Stimulated activated CD8-positive, alpha-beta memory T cell treated with anti-CD3 and anti-CD28 coated beads, Interleukin-4, amount 100 ng/mL, for 4 hours (primary cell): Measurements from ENCODE around the gene PLAU.
"Not testable (repeated sequence)": the region's sequence is repeated elsewhere in the genome, so short reads cannot be mapped to it uniquely, and the experiment has no call there.

Experiments used
- DNase-seq, 2 donors: peaks; one replicate each; pipeline ENCODE4 v3.0.0-alpha.2; 2020; ENCODE audit warnings: low read depth in 2 of 2, low spot score in 1 of 2

The PLAU gene

DNA sequence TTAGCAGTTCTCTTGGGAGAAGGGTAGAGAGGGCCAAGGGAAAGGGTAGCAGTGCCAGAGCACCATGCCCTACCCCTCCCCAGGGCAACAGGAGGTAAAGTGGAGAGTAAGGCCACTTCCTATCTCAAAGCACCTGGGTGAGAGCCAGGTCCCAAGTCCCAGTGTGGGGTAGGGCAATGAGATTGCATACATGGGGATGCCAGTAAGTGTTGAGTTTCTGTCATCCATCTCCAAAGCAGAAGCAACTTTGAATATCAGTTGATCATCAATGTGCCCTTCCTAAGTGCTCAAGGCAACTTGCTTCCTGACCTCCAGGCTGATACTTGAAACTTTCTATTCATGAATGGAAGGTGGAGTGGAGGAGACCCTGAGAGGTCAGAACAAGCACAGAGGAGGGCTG lies 34.4 kb upstream of the PLAU start:
- no peak for DNase-seq

DNA sequence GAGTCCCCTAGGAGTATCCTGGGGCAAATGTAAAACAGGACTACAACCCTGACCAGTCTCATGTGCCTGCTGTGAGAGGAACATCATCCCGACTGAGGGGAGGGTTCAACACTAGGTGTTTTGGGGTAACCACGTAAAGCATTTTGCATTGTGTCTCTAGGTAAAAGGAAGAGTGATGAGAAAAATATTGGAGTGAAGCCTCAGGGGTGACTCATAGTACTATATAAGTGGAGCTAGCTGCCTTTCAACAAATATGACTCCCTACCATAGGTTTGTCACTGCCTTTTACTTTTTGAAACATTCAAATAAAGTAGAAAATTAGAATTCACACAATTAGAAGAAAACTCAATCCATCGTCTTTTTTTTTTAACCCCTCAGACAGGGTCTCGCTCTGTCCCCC lies 34.0 kb upstream of the PLAU start:
- no peak for DNase-seq

DNA sequence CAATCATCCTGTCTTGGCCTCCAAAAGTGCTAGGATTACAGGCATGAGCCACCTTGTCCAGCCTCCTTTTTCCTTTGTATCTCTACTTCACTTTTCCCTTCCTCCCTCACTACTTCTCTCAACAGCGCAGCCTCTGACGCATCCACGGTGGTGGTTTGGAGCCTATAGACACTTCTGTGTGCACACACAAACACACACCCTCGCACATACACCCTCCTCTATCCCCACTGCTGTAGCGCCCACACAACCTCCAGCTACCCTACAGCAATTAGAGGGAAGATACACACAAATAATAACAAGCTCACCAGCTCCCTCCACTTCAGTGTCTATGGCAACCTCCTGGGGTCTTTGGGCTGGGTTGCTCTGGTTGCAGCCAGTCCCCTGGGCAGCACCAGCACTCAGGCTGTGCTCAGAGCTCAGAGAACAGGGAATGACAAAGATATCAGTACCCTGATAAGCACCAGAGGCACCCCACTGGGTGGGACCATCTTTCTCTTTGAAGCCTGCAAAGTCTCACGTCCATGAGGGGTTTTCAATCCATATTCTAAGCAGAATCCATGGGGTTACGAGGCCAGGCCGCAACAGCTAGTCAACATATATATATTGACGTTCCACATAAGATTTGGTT lies 33.3 kb upstream of the PLAU start:
- DNase-seq: no peak

DNA sequence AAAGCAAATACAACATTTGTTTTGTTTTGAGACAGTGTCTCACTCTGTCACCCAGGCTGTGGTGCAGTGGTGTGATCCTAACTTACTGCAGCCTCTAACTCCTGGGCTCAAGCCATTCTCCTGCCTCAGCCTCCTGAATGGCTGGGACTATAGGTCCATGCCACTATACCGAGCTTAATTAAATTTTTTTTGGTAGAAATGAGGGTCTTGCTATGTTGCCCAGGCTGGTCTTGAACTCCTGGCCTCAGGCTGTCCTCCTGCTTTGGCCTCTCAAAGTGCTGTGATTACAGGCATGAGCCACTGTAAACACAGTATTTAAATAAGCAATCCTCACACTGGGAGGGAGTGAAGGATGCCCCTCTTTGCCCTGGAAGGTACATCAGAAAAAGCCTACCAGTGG lies 32.6 kb upstream of the PLAU start:
- DNase-seq: no peak

DNA sequence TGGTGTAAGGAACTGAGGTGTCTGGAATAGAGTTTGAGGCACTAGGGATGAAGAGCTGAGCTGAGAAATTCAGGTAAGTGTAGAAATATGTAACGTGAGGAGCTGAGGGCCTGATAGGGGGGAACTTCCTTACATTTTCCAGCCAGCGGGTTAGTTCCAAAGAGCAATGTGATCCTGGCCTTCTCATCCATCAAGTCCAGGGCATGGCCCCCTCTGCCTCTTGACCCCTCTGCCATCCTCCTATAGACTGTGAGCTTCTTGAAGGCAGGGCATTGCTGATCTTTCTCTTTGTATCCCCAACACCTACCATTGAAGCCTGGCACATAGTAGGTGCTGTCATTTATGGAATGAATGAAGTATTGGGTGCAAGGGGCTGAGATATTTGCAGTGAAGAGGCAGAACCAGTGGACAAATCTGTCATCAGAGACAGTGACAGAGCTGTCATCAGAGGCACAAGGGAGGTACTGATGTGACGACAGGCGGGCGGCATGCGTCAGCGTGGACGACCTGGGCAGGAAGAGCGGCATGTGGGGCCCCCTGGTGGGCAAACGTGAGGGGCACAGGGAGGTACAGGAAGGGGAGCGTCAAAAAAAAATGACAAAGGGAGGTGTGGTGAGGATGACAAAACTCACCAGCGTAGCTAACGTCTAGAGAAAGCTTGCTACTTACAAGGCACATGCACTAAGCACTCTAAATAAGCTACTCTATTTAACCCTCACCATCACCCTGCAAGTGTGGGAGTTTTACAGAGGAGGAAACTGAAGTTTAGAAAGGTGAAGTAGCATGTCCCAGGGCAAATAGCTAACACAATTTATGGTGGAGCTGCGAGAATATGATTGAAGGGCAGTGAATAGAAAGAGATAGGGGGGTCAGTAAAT lies 31.4 kb upstream of the PLAU start:
- DNase-seq: peak; percentile 86 to 88

DNA sequence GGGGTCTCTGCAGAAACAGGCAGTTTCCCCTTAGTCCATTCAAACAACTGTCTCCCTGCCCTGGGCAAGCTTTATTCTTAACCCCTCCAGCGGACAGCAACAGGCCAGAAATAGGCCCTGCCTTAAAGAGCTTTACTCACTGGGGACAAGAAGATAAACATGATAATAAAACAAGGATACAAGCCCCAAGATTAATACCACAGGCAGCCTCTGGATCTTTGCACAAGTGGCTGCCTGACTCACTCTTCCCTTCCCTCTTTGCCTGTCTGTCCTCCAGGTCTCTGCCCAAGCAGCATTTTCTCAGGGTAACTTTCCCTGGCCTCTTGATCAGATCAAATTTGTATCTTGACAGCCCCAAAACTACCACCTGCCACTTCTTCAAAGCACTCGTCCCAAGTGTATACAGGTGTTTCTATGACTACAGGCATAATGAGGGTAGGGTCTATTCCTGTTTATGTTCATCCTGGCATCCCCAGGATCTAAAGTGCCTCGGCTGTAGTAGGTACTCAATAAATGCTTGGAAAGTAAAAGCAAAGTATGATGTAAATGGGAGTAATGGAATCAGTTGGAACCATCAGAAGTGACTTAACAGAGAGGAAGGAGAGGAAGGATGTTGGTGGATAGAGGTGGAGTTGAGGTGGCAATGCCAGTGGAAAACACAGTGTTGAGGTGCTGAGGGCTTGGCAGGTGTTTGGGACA lies 29.6 kb upstream of the PLAU start:
- DNase-seq: no peak

DNA sequence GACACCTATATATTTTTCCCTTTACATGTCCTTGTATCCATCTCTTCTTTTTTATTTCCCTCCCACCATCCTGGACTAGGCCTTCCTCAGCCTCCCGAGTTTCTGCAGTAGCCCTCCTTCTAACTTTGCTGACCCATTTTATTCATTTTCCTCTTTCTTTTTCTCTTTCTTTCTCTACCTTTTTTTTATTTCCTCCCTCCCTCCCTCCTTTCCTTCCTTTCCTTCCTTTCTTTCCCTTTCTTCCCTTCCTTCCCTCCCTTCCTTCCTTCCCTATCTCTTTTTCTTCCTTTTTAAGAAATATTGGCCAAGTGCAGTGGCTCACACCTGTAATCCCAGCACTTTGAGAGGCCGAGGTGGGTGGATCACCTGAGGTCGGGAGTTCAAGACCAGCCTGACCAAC lies 26.9 kb upstream of the PLAU start:
- no peak for DNase-seq

DNA sequence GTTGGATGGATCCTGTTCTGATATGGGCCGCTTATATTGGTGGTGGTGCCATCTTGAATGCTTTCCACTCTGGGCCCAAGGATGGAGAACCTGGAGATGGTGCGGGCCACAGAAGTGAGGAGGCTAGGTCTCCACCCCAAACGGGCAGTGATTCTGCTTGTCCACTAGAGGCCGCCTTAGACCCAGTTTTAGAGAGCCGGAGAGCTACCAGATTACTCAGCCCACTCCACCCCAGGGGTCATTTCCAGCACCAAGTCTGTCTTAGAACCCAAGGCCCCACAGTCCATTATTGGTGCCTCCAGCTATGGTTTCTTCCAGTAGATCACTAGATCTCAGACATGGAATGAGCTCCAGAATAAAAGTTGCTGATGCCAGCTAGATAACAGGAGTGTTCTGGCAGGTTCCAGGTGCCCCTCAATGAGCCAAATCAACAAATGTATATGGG lies 24.8 kb upstream of the PLAU start:
- DNase-seq: peak; percentile 33 to 36

DNA sequence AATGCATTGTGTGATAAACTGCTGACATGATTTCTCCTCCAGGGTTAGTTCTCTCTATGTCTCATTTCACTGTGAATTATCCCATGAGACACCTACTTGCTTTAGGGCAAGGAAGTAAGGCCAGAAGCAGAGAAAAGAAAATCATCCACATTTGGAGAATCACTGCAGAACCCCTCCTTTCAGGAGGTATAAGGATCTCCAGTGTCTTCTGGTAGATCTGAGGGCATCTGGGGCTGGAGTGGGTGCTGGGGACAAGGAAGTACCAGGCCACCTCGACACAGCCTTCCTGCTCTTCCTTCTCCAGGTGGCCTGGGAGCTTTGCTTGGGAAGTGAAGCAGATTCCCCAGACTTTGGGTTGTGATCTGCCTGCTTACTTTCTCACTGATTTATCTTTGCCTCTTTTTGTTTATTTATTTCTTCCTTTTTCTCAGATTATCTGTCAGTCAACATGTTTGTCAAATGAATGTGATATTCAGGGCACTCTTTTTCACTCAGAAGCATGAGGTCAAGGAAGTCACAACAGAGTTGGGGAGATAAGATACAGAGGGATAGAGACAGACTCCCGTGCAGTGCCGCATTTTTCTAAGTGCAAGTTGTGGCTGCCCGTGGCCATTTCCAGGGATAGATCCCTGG lies 24.2 kb upstream of the PLAU start:
- no peak for DNase-seq

DNA sequence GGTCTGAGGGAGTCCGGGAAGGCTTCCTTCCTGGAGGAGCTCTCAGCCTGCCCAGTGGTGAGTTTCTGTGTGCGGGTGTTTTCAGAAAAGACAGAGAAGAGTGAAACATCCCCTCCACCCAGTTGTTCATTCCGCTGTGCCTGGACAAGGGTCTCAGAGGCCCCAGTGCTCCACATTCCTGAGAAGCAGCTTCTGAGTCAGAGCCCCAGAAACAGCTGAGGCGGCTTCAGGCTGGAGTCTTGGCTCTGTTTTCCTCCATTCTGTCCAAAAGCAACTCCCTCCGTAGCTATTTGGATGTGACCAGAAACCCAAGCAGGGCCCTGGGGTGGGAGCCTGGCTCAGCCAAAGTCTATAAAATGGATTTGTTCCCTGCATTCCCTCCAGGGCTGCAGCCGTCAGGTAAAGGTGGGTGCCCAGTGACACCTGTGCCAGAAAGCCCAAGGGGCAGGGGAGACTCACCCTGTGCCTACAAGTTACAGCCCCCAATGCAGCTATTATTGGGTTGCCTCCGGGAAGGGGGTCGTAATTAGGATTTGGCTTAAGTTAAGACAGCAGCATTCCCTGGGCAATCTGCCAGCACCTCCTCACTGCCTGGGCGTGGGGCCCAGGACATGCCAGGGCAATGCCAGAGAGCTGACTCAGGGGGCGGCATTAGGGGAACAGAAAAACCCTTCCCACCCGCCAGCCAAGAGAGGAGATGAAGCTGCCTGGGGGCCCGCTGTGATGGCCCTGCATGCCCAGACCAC lies 23.5 kb upstream of the PLAU start:
- no peak for DNase-seq

DNA sequence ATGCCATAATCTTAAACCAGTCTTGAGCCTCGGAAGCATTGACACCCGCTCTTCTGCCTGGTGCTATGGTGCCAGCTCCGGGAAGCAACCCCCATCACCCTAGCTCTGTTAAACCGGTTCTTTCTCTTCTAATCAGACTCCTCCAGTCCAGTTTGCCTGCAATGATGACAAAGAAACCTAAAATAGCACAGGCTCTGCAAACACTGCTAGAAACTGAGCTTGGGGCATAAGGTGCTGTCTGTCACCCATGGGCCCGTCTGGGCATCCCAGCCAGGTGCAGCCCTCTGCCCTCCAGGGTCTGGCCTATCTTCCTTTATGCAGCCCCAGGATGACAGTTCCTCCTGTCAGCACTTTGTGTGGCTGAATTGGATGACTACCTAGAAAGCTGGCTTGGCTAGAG lies 22.4 kb upstream of the PLAU start:
- DNase-seq: no peak

DNA sequence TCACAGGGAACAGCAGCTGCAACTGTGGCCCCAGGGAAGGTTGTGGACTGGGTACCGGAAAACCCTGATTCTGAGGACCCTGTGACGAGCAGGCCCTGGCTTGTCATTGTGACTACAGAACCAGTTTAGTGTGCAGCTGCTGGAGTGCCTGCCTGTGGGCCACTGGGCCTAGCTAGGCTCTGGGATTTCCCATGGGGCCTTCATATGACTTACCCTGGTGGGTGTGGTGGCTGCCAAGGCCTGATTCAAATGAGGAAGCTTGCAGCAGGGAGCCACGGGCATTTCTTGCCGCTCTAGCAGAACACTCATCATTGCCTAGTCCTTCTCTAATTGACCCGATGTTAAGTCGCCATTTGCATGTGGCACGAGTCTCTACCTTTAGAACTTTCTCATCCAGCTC lies 21.9 kb upstream of the PLAU start:
- no peak for DNase-seq

DNA sequence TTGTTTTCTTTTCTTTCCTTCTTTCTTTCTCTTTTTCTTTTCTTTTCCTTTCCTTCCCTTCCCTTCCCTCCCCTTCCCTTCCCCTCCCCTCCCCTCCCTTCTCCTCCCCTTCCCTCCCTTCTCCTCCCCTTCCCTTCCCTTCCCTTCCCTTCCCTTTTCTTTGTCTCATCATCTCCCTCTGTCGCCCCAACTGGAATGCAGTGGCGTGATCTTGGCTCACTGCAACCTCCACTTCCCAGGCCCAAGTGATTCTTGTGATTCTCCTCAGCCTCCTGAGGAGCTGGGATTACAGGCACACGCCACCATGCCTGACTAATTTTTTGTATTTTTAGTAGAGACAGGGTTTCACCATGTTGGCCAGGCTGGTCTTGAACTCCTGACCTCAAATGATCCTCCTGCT lies 21.5 kb upstream of the PLAU start:
- DNase-seq: not testable (repeated sequence)

DNA sequence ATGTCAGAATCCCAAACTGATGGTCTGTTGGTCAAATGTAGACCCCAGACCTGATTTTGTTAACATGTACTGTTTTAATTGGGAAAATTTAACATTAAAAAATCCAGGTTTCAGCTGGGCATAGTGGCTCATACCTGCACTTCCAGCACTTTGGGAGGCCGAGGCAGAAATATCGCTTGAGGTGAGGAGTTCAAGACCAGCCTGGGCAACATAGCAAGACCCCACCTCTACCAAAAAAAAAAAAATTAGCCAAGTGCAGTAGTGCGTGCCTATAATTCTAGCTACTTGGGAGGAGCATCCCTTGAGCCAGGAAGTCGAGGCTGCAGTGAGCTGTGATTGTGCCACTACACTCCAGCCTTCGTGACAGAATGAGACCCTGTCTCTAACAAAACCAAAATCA lies 20.7 kb upstream of the PLAU start:
- DNase-seq: no peak

DNA sequence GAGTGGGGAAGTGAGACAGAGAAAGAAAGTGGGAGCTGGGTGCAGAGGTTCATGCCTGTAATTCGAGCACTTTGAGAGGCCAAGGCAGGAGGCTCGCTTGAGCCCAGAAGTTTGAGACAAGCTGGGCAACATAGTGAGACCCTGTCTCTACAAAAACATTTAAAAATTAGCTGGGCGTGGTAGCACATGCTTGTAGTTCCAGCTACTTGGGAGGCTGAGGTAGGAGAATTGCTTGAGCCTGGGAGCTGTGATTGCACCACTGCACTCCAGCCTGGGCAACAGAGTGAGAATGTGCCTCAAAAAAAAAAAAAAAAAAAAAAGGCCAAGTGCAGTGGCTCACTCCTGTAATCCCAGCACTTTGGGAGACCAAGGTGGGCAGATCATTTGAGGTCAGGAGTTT lies 20.1 kb upstream of the PLAU start:
- DNase-seq: not testable (repeated sequence)

DNA sequence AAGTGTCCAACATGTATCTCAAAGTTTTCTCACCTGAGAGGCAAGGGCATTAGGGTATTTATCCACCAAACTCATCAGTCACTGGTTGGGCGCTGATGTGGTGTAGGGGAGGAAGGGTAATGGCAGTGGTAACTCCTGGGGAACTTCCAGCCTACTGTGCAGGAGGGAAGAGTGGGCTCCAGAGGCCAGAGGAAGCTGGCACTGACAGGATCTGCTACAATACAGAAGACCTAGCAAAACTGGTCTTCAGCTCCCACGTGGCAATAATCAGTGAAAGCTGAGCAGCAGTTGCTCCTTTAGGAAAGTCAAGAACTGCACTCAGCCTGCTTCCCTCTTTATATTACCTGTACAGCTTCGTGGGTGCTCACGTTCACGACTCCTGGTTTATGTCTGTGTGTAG lies 19.4 kb upstream of the PLAU start:
- no peak for DNase-seq

DNA sequence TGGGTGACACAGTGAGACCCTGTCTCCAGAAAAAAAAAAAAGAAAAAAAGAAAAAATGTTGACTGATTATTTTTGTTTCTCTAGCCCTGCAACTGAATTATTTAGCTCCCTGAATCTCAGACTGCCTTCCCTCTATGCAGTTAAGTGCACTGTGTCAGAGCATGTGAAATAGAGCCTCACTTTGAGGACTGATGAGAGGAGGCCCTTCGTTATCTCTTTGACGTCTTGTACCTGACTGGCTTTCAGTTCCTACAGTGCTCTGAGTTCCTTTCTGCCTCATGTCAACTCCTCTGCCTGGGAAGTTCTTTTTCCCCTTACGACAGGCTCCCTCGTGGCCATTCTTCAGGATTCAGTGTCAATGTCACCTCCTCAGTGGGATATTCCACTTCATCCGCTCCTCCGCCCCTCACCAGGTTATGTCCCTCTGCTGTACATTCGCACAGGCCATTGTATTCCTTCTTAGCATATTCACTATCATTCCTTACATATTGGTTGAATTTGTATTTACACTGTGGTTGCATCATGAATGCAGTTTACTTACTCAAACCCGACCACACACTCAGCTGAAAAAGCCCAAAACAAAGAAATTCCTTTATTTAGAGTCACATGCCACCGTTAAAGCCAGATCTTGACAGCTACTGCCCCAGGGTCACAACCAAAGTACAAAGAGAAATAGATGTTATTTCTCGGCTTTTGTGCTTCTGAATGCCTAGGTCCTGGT lies 18.5 kb upstream of the PLAU start:
- no peak for DNase-seq

DNA sequence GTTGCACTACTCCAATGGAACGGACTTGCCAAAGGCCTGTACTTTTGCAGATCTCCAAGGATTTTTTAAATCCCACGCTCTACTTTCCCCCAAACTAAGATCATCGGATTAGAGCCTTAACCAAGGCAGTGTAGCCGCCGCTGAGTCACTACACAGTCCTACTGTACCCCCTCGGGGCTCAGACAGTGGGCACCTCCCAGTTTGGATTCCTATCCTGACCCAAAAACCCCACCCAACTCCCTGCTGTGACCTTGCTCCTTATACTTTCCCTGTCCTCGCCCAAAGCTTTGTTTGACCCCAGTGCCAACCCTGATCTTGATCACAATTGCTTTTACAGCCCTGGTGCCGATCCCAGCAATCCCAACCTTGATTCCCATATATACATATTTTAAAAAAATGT lies 17.5 kb upstream of the PLAU start:
- no peak for DNase-seq

DNA sequence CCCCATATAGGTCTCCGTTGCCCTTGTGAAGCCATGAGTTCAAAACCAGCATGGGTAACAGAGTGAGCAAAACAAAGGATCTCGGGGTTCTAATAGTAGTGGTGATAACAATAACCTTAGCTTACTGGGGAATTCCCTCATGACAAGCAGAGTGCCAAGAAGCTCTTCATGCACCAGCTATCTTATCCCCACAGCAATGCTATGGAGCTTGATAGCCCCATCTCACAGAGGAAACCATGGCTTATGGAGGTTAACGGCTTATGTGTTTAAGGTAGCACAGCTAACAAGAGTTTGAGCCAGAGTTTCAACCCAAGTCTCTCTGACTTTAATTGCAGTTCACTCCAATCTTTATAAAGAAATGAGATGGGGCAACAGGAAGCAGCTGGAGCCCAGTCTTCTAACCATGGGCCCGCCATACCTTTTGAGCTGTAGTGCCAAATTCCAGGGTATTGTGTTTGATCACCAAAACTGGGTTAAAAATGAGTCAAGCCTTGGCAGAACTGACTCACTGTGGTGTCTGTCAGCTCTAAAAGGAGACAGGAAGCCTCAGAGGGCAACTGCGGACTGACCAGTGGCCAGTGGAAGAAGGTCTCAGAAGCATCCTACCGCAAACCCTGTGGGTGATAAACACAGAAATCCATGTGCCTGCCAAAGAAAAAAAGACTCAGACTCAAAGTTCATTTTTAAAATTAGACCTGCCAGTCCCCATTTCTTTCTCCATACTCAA lies 16.5 kb upstream of the PLAU start:
- peak in 1 of 2 donors; percentile 28 for DNase-seq

DNA sequence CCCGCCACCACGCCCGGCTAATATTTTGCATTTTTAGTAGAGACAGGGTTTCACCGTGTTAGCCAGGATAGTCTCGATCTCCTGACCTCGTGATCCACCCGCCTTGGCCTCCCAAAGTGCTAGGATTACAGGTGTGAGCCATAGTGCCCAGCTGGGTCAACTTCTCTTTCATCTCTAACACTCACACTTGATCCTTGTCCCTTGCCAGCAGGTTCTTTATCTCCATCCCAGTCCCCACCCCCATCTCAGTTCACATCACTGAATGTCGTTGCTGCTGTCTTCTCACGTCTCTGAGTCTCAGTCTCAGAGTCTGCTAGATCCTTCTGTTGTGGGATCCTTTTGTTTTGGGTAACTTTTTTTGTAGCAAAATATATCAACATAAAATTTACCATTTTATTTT lies 15.6 kb upstream of the PLAU start:
- DNase-seq: not testable (repeated sequence)
